HG02642 (cell line): ENCODE data around the gene PMPCA.

Experiments used
- ATAC-seq: cut with Tn5 transposase; IDR thresholded peaks from one replicate; pipeline ENCODE4 v1.9.1; 2021; ENCODE audit warnings: mild to moderate bottlenecking; ENCODE audit not compliant: unreplicated experiment, poor library complexity

The PMPCA gene

GRCh38 chr9:136451221-136451877 lies 40.9 kb downstream of the PMPCA start:
- ATAC-seq, result no peak

DNA sequence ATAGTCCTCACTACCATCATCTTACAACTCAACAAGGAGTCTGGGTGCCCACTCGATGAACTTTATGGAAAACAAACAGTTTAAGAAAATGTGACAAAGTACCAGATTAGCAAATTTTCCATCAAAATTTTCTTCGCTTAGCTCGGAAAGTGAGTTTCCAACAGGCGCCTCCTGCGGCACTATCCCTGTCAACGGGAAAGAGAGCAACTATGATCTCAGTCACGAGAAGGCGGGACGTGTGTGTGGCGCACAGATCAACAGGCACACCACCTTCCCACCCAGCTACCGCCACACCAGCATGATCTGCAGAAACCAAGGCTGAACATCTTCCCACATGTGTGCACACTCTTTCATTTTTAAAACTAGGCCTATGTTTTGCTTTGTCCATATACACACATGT lies 42.9 kb downstream of the PMPCA start:
- no peak for ATAC-seq

- ATAC-seq, result no peak
These were observed 43.8 kb downstream of the PMPCA start for GRCh38 chr9:136454026-136454796.

DNA sequence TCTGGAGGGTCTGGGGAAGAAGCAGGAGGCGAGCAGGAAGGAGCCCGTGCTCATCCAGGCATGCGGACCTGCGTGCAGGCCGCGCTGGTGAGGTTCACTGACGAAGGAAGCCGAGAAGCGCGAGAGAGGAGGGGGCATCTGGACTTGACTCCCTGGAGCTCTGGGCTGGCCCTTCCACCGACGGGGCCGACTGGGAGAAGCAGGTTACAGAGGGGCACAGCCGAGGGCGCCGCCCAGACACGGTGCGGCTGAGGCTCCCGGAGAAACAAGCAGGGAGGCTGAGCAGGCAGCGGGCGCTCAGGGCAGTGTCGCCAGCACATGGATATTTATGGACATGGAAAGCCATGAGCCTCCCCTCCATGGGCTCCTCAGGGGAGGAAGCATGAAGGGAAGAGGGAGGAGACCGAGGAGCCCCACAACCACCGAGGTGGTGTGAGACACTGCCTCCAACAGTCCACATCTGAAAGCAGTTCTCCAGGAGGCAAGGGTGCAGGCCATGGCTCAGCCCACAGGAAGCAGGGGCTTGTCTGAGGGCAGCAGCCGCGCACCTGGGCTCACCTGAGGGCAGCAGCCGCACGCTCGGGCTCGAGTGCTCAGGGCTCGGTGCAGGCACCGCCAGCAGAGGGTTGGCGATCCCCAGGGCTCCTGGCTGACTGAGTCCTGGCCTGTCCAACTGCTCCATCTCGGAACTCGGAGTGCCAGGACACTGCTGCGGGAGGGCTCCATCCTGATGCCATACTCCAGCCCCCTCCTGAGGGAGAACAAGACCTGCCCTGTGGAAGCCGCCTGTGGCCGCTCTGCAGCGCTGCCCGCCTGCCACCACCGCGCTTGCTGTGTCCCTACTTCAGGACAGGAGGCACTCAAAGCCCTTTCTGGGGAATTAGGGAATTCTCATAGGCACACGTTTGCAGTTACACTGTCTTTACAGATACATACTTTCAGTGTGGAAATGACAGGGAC lies 44.9 kb downstream of the PMPCA start:
- ATAC-seq, result no peak

DNA sequence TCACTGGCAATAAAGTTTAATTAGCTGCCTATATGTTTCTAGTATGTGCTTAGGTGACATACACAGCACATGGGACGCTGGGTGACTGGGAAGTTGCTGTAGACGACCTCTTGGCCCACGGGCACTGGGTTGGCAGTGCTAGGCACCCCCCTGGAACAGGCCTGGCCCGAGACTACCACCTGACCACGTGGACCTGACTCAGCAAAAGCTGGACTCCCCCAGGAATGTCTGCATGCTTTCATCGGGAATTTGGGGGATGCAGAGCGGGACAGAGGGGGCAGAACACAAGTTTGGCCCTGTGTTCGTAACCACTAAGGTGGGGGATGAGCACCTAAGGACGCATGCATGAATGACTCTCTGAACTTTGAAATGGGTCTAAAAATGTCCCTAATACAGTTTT lies 45.8 kb downstream of the PMPCA start:
- ATAC-seq, result no peak

GRCh38 chr9:136457326-136457725 lies 46.9 kb downstream of the PMPCA start:
- ATAC-seq, result no peak

DNA sequence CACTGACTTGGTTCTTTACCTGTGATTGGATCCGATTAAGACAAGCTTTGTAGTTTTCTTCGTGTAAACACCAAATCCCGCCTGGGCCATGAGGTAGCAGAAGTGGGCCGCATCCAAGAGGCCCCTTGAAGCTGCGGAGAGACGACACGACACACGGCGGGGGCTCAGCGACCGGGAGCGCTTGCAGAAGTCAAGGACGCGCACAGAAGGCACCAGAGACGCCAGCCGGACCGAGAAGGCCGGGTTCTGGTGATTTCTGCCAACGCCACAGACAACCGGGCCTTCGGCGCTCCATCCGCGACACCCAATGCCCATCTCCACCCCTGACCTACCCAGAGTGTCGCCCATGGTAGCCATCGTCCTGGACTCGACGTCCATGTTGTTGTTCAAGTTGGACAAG lies 49.0 kb downstream of the PMPCA start:
- no peak for ATAC-seq

- no peak for ATAC-seq
These were observed 50.4 kb downstream of the PMPCA start for GRCh38 chr9:136460772-136461325.

DNA sequence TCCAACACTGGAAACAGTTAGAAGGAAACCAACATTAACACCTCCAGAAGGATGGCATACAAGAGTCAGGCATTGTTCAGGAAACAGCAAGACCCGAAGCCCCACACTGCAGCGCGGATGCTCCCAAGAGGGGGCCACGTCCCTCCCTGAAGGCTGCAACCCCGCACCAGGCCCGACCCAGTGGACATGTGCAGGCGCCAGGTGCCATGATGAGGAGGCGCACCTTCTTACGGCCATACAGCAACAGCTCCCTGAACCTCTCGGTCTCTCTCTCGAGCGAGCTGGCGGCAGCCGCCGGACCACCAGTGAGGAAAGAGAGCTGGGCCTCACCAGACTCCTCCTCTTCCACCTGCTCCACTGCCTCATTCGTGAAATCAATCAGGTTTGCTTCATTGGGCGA lies 52.2 kb downstream of the PMPCA start:
- ATAC-seq, result no peak

DNA sequence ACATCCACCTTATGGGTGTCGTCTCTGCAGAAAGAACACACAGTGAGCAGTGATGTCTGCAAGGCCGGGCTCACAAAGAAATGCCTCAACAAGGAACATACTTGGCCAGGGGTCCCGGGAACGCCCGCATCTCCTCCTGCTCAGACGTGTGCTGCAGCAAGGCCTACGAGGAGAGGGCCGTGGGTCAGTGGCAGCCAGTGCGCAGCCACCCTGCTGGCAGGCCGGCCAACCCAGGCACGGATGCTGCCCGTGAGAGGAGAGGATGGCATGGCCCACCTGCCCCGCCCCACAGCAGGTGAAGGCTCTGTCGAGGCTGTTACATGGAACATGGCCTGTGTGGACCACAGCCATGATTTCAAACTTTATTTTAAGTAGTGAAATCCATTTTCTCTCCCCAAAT lies 53.1 kb downstream of the PMPCA start:
- no peak for ATAC-seq

- ATAC-seq, result no peak
These were observed 53.8 kb downstream of the PMPCA start for GRCh38 chr9:136464241-136464640.

- no peak for ATAC-seq
These were observed 55.2 kb downstream of the PMPCA start for GRCh38 chr9:136465500-136466154.

DNA sequence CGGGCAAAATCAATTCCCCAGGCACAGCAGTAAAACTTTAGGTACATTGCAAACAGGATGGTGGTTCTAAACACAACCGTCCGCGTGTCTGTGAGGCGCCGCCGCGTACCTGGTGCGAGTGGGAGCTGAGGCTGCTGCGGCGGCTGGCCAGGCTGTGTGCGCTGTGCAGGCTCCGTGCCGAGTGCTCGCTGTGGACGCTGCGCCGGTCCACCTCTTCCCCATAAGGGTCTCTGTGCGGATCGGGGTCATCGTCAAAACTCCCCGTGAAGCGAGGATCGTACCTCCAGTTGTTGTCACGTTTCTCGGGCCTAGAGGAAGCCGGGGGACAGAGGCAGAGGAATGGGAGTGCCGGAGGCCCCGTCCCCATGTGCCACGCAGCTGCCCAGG lies 55.7 kb downstream of the PMPCA start:
- no peak for ATAC-seq

GRCh38 chr9:136467766-136468165 lies 57.3 kb downstream of the PMPCA start:
- no peak for ATAC-seq

DNA sequence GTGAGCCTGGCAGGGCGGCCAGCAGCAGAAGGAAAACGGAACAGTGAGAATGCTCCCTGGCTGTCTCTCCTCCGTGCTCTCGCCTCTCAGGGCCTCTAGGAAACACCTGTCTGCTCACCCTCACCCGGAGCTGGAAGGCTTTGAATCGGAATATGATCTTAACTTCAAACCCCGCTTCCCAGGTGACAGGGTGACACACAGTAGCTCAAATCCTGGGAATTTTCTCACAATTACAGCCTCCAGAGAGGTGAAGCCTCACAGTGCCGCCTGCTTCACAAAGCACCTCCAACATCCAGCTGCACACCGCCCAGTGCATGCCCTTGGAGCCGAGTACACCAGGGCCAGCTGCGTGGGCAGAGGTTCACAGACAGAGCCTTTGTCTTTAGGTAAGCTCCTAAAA lies 59.9 kb downstream of the PMPCA start:
- no peak for ATAC-seq

DNA sequence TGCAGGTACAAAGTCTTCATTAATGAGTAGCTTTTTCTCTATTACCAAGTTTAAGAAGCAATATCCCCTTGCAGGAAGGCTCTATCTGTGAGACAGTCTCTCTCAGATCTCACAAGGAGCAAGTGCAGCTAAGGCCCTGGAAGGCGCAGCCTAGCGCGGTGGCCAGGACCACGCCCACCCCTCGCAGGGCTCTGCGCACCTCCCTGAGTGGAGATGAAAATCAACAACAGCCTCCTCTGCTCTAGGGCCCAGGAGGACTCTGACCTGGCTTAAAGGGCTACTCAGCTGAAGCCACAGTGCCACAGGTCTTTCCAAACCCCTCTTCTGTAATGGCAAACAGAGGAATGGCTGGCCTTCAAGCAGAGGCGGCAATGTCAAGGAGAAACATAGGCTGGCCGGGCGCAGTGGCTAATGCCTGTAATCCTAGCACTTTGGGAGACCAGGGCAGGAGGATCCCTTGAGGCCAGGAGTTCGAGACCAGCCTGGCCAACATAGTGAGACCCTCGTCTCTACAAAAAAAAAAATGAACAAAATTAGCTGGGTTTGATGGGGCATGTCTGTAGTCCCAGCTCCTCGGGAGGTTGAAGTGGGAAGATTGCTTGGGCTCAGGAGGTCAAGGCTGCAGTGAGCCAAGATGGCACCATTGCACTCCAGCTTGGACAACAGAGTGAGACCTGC lies 60.5 kb downstream of the PMPCA start:
- no peak for ATAC-seq

GRCh38 chr9:136471802-136472487 lies 61.5 kb downstream of the PMPCA start:
- ATAC-seq, result no peak

DNA sequence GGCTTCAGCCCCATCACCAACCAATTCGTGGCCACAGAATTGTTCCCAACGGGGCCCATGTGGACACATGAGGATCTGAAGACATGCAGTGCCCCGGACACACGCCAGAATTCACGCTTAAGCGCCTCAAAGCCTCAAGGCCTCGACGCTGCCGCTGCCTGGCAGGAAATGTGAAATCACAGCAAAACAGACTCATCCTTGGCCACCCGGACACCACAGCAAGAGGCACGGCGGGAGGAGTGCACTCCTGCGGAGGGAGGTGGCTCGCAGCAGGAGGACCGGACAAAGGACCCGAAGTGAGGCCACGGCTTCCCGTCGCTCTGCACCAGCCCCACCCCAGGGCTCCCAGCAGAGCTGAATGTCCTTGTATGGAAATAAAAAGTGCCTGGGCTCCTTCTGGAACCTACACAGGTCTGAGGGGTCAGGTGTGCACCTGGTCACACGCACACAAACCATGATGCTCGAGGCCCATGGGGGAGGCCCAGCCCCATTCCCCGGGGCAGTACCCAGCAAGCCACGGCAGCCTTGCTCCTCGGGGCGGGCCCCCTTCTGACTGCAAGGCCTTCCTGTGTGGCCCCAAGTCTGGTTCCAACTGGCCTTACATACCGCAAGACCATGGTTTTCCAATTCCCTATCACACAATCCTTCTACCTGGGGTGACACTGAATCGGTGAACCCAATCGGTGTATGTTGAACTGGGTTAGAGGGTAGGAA lies 62.3 kb downstream of the PMPCA start:
- ATAC-seq, result no peak

GRCh38 chr9:136473354-136473721 lies 62.9 kb downstream of the PMPCA start:
- no peak for ATAC-seq
